GM12878 (cell line): ENCODE data around the gene UCHL5. TPM values are rescaled to one million over a fixed set of nuclear protein-coding genes. Genes with fewer than 3 reads are reported as not detected.

ENCODE experiments used
- ATAC-seq: fragments of 200-7000 bp; cut with Tn5 transposase; 3 replicates; pipeline ENCODE4 v1.9.1; 2020; ENCODE audit warnings: mild to moderate bottlenecking, moderate library complexity
- BruUV-seq: library from RNA; stranded (reverse); fragments of 400-500 nt; replicated peaks from 2 replicates; lab custom pipeline; 2021; lab: Mats Ljungman, UMichigan
- CTCF ChIA-PET: fragments of 300-600 bp; sonication (Branson Sonifier 250); formaldehyde crosslinking; extraction: SDS; loops from one replicate; lab custom pipeline; 2021; ENCODE audit warnings: inconsistent platforms; lab: Yijun Ruan, JAX
- POLR2A ChIA-PET: fragments of 350-600 bp; formaldehyde crosslinking; extraction: SDS; loops from one replicate; lab custom pipeline; 2021; ENCODE audit warnings: inconsistent platforms; lab: Charles Lee
- RAD21 ChIA-PET: fragments of 300-600 bp; sonication (Branson Sonifier 250); formaldehyde crosslinking; loops from one replicate; lab custom pipeline; 2023; ENCODE audit warnings: antibody characterized with exemption; ENCODE audit not compliant: unreplicated experiment; lab: Charles Lee
- SMC1A ChIA-PET: fragments of 300-600 bp; sonication (Branson Sonifier 250); formaldehyde crosslinking; loops from one replicate; lab custom pipeline; 2023; ENCODE audit not compliant: unreplicated experiment, uncharacterized antibody; lab: Charles Lee
- DNase-seq: peaks from one replicate; pipeline ENCODE4 v3.0.0-alpha.2; 2011; ENCODE audit warnings: low read depth, low spot score
- FAIRE-seq: peaks from 3 replicates; lab custom pipeline; 2011; peaks lifted over from hg19 to GRCh38; lab: Jason Lieb, UNC
- H2AFZ ChIP-seq: 2 replicates; pipeline ENCODE4 v1.6.0; 2011; ENCODE audit warnings: low read depth, low read length, control low read depth; ENCODE audit not compliant: control insufficient read depth
- H3K27ac ChIP-seq: 2 replicates; pipeline ENCODE4 v1.5.1; 2011; ENCODE audit warnings: control low read depth; ENCODE audit not compliant: control insufficient read depth, insufficient read depth
- H3K27me3 ChIP-seq, 2 experiments: replicated peaks in 1 of 2; 2 replicates each; pipeline versions ENCODE4 v1.6.0 to v1.6.1; 2011; ENCODE audit warnings: low read length in 1 of 2; ENCODE audit not compliant: control insufficient read depth in 2 of 2, insufficient read depth in 2 of 2
- H3K36me3 ChIP-seq, 2 experiments: 2 replicates each; pipeline ENCODE4 v1.5.1; 2011; ENCODE audit warnings: low read length in 1 of 2; ENCODE audit not compliant: control insufficient read depth in 2 of 2, insufficient read depth in 2 of 2
- H3K4me1 ChIP-seq: 2 replicates; pipeline ENCODE4 v1.6.1; 2011; ENCODE audit warnings: mild to moderate bottlenecking, low read length, moderate library complexity, mixed read lengths; ENCODE audit not compliant: control insufficient read depth, insufficient read depth
- H3K4me2 ChIP-seq: 2 replicates; pipeline ENCODE4 v1.6.0; 2011; ENCODE audit warnings: control low read depth; ENCODE audit not compliant: control insufficient read depth, insufficient read depth
- H3K4me3 ChIP-seq: fragments of 200-600 bp; sonication (generic); 2 replicates; pipeline ENCODE4 v1.5.1; 2016
- H3K79me2 ChIP-seq: 2 replicates; pipeline ENCODE4 v1.6.0; 2011; ENCODE audit warnings: low read length; ENCODE audit not compliant: control insufficient read depth, insufficient read depth
- H3K9ac ChIP-seq: 2 replicates; pipeline ENCODE4 v1.8.0; 2011; ENCODE audit warnings: low read length, control low read depth, mixed read lengths; ENCODE audit not compliant: control insufficient read depth, insufficient read depth
- H3K9me3 ChIP-seq: replicated peaks from 3 replicates; pipeline ENCODE4 v1.5.1; 2011; ENCODE audit warnings: mild to moderate bottlenecking, low read length; ENCODE audit not compliant: control insufficient read depth, insufficient read depth
- H4K20me1 ChIP-seq: 2 replicates; pipeline ENCODE4 v1.6.0; 2011; ENCODE audit not compliant: control insufficient read depth, insufficient read depth
- BHLHE40 ChIP-seq, 2 experiments: fragments of 450-650 bp in 1 of 2; IDR thresholded peaks; 2 replicates each; pipeline ENCODE4 v1.6.1; 2011 to 2017; ENCODE audit warnings: low read depth in 2 of 2, borderline replicate concordance in 1 of 2, improper control_type of control experiment in 1 of 2, low read length in 1 of 2, mild to moderate bottlenecking in 1 of 2
- CREB1 ChIP-seq: IDR thresholded peaks from 2 replicates; pipeline ENCODE4 v1.6.1; 2012; ENCODE audit warnings: low read depth, mild to moderate bottlenecking, inconsistent platforms
- FOS ChIP-seq: IDR thresholded peaks from 3 replicates; pipeline ENCODE4 v1.6.1; 2011; ENCODE audit warnings: borderline replicate concordance; ENCODE audit not compliant: insufficient read length; ENCODE audit errors: extremely low read depth
- GATAD2B ChIP-seq: fragments of 450-650 bp; conservative IDR thresholded peaks from 2 replicates; pipeline ENCODE4 v1.6.1; 2017; ENCODE audit warnings: low read depth, mild to moderate bottlenecking, moderate library complexity
- JUND ChIP-seq: IDR thresholded peaks from 2 replicates; pipeline ENCODE4 v1.6.1; 2012; ENCODE audit warnings: low read depth, mild to moderate bottlenecking, low read length, improper control_type of control experiment, moderate library complexity
- NKRF ChIP-seq: fragments of 450-650 bp; conservative IDR thresholded peaks from 2 replicates; pipeline ENCODE4 v1.6.1; 2017; ENCODE audit warnings: mild to moderate bottlenecking, moderate library complexity
- PAX5 ChIP-seq: IDR thresholded peaks from 2 replicates; pipeline ENCODE4 v1.6.1; 2011; ENCODE audit warnings: low read depth, low read length, borderline replicate concordance
- PBX3 ChIP-seq: IDR thresholded peaks from 2 replicates; pipeline ENCODE4 v1.6.1; 2011; ENCODE audit warnings: mild to moderate bottlenecking, low read depth, low read length, moderate library complexity; ENCODE audit not compliant: insufficient replicate concordance
- POLR2AphosphoS5 ChIP-seq: IDR thresholded peaks from 2 replicates; pipeline ENCODE4 v1.6.1; 2011; ENCODE audit warnings: mild to moderate bottlenecking, low read length, inconsistent platforms
- SUPT20H ChIP-seq: IDR thresholded peaks from 2 replicates; pipeline ENCODE4 v1.6.1; 2011; ENCODE audit warnings: low read depth, mild to moderate bottlenecking, low read length, moderate library complexity, borderline replicate concordance; ENCODE audit not compliant: control insufficient read depth
- TCF3 ChIP-seq: IDR thresholded peaks from 2 replicates; pipeline ENCODE4 v1.6.1; 2012; ENCODE audit warnings: low read depth, mild to moderate bottlenecking, low read length, borderline replicate concordance; ENCODE audit not compliant: insufficient read depth
- USF2 ChIP-seq: IDR thresholded peaks from 2 replicates; pipeline ENCODE4 v1.6.1; 2011; ENCODE audit warnings: low read depth, low read length, improper control_type of control experiment, borderline replicate concordance
- WRNIP1 ChIP-seq: IDR thresholded peaks from 2 replicates; pipeline ENCODE4 v1.6.1; 2011; ENCODE audit warnings: low read depth, low read length, improper control_type of control experiment, borderline replicate concordance
- YY1 ChIP-seq: IDR thresholded peaks from 2 replicates; pipeline ENCODE4 v1.6.1; 2011; ENCODE audit warnings: low read depth, mild to moderate bottlenecking, low read length
- ZBTB11 ChIP-seq: fragments of 450-650 bp; formaldehyde crosslinking; IDR thresholded peaks from 2 replicates; pipeline ENCODE4 v1.5.0; 2022; ENCODE audit warnings: mild to moderate bottlenecking, missing genetic modification characterization
- ZNF622 ChIP-seq: fragments of 450-650 bp; IDR thresholded peaks from 2 replicates; pipeline ENCODE4 v1.6.1; 2017; ENCODE audit warnings: mild to moderate bottlenecking, inconsistent platforms
- in situ Hi-C: fragments of 300-500 bp; cut with MboI; formaldehyde crosslinking; loops from 9 replicates; pipeline ENCODE4 v1.14.3; 2018; ENCODE audit warnings: mixed read lengths
- intact Hi-C: fragments of 100-400 bp; cut with micrococcal nuclease; formaldehyde crosslinking; loops from one replicate; pipeline ENCODE4 v1.14.2; 2022; ENCODE audit not compliant: unreplicated experiment
- polyA plus RNA-seq, 11 experiments: library from polyadenylated mRNA; depleted of rRNA in 4 of 11; unstranded in 6 of 11; stranded (reverse) in 5 of 11; fragments of >200 nt; fragmentation: Nextera tagmentation in 4 of 11; fragmentation: Illumina TruSeq in 1 of 11; extraction: Ambion mirVana in 4 of 11; extraction: Trizol in 1 of 11; gene quantifications; 1 replicate in 1 of 11; 2 replicates in 10 of 11; pipeline versions ENCODE4 v1.2.1 to v1.2.3, GENCODE V29; 2011 to 2016; ENCODE audit warnings: inconsistent platforms in 2 of 11, missing spikeins in 2 of 11, low read depth in 1 of 11
- total RNA-seq, 4 experiments: library from RNA; depleted of rRNA in 3 of 4; stranded (reverse); fragments of >200 nt in 3 of 4; fragmentation: Illumina TruSeq in 1 of 4; extraction: Trizol in 1 of 4; gene quantifications; 2 replicates each; pipeline versions ENCODE4 v1.2.1 to v1.2.3, GENCODE V29; 2013 to 2021

The UCHL5 gene
- total and polyA plus RNA-seq, 10 of the 15 experiments (the other 5 are each of a cell fraction or from before 2014, with no cell fraction given), result 30.1 to 179 (median 60.1) TPM

- no peak overlapping the region for H3K9ac ChIP-seq
- no peak overlapping the region for H3K27ac ChIP-seq
- FAIRE-seq (no peak), DNase-seq (no peak), ATAC-seq (no peak)
- no peaks in the 10 kb centered on the region for H3K4me1 ChIP-seq
- no TSS peak for BruUV-seq
- intact Hi-C loops, result no loop called here
- no peak overlapping the region for H3K4me3 ChIP-seq
- no peak overlapping the region for H3K4me2 ChIP-seq
- no peaks in the 10 kb centered on the region for H3K79me2 ChIP-seq
- H4K20me1 ChIP-seq, result no peaks in the 10 kb centered on the region
- CTCF ChIA-PET, result interaction anchor here (0.6 to 2.6 kb wide), 7 partner anchors 11 to 551 kb away, joined by 3 to 14 read pairs (median 6); no protein-coding TSS in a partner anchor
- in situ Hi-C loops, result no loop called here
- H3K36me3 ChIP-seq, result peaks cover 0 to 18% of the 10 kb centered on the region in 2 experiments; a peak in 2 of 4 replicates
- no peak overlapping the region for H2AFZ ChIP-seq
- POLR2A ChIA-PET, result no interaction called here
- H3K27me3 ChIP-seq, result no peaks in the 10 kb centered on the region
- SMC1A ChIA-PET, result interaction anchor here (1.2 to 2.7 kb wide), 2 partner anchors 262 to 551 kb away, joined by 3 to 15 read pairs; no protein-coding TSS in a partner anchor
- no peaks in the 10 kb centered on the region for H3K9me3 ChIP-seq
- RAD21 ChIA-PET, result interaction anchor here (0.9 kb wide), 1 partner anchor 548 kb away, joined by 3 read pairs; no protein-coding TSS in a partner anchor
- TF ChIP-seq TCF3 (no peak), CREB1 (no peak), ZBTB11 (no peak), PAX5 (no peak), JUND (no peak), SUPT20H (no peak), GATAD2B (no peak), POLR2AphosphoS5 (no peak), ZNF622 (no peak), BHLHE40 (IDR thresholded peaks at IDR 0.05; ENCODE audit: borderline replicate concordance in 1 of 2, low read depth in 2 of 2, low read length in 1 of 2) (no peak), FOS (no peak), WRNIP1 (no peak), PBX3 (no peak), NKRF (no peak), USF2 (no peak), YY1 (no peak)
Observed at GRCh38 chr1:193025218-193025617, 33.9 kb downstream of the UCHL5 start.
